HG02678 (cell line): ENCODE results near the gene AEBP1.
A peak's percentile ranks its signal among the peaks of the same experiment; 100 is the strongest.

Source experiments
- ATAC-seq: cut with Tn5 transposase; IDR thresholded peaks from one replicate; pipeline ENCODE4 v1.9.1; 2021; ENCODE audit warnings: mild to moderate bottlenecking, moderate library complexity; ENCODE audit not compliant: unreplicated experiment

Gene AEBP1

DNA sequence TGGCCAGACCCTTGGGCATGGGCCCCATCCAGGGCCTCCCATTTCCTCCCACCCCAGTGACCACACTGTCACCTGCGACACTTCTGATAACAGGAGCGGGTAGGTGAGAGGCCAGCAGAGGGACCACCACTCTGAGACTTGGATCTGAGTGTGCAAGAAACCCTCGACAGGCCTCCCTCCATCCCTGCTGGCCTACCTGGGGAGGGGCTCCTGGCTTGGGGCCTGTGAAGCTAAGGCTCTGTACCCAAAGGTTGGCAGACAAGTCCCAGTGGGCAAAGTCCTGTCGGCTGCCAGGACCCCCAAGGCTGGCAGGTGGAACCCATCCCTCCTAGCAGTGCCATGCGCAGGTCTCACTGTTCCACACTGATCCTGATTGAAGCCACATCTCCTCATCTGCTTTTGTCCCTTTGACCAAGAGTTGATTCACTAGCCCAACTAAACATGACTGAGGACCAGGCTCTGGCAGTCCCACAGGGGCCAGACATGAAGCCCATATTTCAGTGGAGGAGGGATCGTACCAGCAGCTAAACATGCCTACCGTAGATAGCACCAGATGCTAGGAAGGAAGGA is 37.6 kb upstream of the AEBP1 start:
- no peak for ATAC-seq

DNA sequence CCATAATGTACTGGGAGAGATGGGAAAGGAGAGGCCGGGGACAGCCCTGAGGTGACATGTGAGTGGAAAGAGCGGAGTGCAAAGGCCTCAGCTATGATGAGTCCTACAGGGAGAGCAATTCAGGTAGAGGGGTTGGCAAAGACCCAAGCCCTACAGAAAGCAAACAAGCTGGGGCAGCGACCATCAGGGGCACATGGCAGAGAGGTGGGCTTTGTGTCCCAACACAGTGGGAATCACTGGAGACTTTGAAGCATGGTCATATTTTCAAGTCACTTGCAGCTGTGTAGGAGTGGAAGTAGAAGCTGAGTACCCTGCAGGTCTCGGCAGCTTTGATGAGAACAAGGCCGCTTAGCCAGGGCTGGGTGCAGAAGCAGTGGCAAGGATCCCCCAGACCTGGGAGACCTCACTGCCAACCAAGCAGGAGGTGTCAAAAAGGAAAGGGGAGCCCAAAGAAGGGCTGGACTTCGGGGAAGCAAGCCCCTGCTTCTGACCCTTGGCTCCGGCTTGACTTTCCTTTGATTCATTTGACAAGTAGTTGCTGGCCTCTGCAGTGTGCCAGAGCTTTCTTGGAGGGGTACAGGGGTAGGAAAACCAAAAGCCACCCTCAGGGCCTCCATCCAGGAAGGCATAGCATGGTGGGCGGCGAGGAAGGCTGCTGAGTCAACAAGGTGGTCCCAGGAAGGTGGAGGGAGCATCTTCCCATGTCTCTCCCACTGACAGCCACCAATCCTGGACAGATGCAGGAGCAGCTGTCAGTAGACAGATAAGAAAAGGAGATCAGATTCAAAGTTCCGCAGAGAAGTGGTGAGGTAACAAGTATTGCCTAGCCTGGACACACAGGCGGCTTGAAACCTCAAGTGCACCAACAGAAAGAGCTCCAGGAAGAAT is 36.8 kb upstream of the AEBP1 start:
- ATAC-seq, result no peak

DNA sequence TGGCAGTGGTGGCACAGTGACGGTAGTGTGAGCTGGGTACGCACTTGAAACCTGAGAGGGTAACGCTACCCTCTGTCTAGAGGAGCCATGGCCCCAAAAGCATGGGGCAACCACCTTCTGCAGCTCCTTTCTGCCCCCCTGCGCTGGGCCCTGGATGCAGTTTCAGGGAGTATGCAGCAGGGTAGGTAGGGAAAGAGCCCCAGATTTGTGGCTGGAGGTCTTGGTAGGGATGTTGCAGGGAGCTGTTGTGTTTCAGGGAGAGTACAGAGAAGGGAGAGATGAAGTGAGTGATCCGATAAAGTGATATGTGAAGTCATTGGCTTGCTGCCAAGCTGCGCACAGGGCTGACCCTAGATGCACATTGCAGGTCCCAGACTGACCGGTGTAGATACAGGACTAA is 36.1 kb upstream of the AEBP1 start:
- ATAC-seq, result no peak

DNA sequence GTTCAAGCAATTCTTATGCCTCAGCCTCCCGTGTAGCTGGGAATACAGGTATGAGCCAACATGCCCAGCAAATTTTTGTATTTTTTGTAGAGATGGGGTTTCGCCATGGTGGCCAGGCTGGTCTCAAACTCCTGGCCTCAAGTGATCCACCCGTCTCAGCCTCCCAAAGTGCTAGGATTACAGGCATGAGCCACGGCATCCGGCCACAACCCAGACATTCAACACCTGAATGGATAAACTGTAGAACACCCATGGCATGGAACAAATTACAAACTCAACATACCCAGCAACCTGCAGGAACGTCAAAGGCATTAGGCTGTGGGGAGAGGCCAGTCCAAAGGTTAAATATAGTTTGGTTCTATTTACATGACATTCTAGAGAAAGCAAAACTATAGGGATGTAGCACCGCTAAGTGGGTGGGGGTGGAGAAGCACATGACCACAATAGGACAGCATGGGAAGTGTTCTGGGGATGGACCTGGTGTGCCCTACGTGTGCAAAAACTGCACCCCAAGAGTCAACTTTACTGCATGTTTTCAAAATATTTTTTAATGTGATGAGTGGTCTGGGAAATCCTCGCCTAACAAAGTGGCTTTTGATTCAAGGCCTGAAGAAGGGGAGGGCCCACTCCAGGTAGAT is 32.3 kb upstream of the AEBP1 start:
- no peak for ATAC-seq

DNA sequence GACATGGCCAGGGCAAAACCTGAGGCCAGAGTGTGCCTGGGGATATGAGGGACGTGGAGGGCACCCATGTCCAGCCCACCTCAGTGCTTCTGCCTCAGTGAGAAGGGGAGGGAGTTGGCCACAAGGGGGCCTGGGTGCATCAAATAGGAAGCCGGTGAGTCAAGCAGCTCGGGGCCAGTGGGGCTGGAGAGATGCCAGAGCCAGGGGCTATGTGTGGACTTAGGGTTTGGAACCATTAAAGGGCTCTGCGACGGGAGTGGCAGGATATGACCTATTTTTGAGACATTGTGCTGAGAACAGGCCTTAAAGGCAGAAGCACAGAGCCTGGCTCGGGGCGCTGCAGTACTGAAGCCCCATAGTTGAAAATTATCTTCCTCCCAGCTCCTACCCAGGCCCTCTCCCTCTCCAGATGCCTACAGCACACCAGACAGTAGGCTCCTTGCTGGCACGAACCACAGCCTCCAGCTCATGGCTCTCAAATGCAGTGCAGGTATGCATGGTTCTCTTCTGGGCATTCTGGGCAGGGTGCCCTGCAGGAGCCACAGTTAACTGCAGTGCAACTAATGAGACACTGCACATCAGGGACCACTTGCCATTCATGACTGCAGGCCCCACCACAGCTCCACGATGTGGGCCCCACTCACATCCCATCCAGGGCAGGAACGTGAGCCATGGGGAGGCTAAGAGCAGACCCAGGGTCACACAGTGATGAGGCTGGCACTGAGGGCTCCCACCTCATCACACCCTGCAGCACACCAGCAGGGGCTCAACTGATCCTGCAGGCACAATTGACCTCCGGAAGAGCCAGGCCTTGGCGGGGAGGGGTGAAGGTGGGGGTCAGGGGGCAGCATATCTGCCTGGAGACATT is 31.5 kb upstream of the AEBP1 start:
- no peak for ATAC-seq

GRCh38 chr7:44073664-44074348 is 30.3 kb upstream of the AEBP1 start:
- peak; percentile 53 for ATAC-seq

DNA sequence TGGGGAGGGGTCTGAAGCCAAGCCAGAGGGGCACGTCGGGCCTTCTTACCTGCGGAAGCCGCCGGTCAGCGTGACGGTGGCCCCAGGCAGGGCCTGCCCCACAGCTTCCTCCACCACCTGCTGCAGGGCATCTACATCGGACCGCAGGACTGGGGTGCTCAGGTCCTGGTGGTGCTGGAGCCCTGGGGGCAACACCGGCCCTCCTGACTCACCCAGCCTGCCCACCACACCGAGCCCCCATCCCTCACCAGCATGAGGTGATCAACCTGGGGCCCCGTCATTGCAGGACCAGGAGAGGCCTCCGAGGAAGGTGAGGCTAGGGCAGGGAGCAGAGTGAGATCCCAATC is 29.8 kb upstream of the AEBP1 start:
- ATAC-seq, result no peak

DNA sequence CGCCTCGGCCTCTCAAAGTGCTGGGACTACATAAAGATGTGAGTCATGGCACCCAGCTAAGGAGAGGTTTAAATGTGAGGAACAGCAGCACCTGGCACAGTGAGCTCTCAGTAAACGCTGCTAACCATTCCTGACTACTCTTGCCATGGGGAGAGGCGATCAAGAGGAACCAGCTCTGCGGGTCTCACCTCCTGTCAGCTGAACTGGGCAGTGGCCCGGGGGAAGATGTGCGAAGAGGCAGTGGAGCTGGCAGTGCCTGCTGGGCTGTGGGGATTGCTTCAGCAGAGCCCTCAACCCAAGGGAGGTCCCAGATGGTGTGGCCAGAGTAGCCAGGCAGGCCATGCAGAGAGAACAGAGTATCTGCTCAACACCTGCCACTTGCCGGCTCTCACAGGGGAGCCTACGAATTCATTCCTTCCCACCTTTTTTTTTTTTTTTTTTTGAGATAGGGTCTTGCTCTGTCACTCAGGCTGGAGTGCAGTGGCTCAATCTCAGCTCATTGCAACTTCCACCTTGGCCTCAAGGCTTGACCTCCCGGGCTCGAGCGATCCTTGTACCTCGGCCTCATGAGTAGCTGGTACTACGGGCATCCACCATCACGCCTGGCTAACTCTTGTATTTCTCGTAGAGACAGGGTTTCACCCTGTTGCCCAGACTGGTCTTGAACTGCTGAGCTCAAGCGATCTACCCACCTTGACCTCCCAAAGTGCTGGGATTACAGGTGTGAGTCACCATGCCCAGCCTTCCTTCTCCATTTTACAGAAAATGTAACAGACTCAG is 28.7 kb upstream of the AEBP1 start:
- ATAC-seq, result no peak

DNA sequence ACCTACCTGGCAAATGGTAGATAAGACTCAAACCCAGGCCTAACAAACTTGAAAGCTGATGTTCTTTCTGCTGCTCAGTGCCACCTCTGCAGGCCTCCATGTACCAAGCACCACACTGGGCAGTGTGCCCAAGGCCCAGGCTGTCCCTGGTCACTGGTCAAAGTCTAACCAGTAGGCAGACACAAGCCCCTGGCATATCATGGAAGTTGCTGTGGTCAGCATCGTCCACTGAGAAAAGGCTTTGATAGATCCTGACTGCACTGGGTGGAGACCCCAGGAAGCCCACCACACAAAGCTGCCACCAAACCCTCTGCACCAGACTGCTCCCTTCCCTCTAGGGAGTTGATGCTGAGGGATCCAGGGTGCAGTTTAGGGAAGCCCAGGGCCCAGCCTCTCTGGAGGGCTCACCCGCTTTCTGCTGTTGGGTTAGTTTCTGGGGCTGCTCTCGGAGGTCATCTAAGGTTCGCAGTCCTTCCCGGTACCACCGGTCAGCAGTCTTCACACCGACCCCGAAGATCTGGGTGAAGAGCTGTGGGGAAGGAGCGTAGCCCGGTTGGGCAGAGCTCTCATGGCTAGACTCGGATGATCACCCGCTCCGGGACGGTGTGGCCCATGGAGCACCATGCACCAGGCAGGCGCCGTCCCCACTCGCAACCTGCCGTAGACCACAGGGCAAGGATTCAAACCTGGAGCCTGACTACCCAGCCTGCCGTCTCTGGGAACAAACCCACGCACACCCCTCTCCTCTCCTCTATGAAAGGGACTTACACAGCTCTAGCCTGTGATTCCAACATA is 27.8 kb upstream of the AEBP1 start:
- no peak for ATAC-seq

DNA sequence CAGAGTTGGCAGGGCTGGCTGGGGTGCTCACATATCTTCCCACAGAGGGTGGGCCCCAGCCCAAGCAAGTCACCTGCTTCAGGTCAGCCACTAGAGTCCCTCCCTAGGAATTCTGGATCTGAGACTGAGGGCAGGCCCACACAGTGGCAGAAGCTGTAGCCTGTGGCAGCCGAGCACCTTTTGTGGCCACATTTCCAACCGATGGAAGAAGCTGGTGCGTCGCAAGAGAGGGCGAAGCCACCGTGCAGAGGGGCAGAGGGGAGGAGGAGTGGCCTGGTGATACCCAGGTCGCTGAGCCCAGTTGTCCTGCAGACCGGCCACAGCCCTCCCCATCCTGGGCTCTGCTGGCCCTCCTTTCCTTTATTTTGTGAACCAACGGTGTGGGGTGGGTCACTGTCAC is 27.1 kb upstream of the AEBP1 start:
- ATAC-seq, result no peak

DNA sequence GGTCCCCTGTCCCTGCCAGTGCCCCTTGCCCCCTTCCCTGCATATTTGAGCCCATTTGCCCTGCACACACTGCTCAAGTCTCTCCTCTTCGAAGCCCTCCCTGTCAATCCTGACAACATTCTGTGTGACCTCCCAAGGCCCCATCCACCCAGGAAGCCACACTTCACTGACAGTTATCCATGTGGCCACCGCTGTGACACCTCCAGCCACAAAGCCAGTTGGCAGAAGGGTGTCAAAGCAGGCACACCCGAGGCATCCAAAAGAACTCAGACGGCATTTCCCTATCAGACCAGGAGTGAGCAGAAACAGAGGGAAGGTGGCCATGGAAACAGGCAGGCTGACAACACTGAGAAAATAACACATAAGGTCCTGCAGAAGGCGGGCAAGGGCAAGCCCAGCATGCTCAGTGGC is 26.5 kb upstream of the AEBP1 start:
- no peak for ATAC-seq

DNA sequence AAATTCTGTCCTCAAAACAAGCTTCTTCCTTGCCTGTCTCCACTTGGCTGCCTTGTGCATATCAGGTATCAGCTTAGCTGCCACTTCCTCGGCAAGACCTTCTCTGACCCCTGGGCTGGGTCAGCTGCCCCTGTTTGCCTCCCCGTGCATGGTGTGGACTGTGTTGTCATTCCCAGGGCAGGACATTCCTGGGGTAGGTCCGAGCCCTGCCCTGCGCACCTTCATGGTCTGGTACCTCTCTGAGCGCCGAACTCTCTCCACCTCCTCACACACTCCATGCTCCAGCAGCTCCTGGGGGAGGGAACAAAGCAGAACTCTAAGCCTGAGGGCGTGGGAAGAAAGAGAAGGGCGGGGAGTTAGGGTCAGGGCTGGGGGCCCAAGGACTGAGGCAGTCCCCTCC is 25.6 kb upstream of the AEBP1 start:
- ATAC-seq, result no peak

DNA sequence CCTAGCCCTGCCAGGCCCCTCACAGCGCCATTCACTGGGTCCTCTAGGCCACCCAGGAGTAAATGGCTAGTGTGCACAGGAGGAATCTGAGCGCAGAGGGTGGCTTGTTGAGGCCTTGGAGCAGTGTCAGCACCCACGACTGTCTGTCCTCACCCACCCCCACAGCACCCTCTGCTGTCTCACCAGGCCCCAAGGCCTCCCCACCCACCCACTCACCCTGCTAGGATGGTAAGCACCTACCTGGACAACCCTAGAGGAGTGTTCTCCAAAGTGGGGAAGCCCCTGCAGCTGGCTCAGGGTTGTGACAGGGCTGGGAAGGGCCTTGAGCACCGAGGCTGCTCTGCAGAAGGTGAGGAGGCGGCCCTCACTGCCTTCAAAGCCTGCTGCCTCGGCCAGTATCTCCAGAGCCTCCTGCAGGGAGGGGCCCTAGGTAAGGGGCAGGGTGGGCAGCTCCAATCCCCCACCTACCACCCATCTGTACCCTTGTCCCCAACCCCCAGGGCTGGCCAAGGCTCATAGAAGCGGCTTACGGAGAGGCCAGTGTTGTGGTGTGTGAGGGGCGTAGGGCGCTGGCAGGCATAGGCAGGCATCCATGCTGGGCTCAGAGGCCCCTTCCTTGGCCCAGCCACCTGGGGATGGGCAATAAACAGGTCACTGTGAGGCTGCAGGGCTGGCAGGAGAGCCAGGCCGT is 24.7 kb upstream of the AEBP1 start:
- no peak for ATAC-seq

GRCh38 chr7:44080118-44080517 is 24.0 kb upstream of the AEBP1 start:
- ATAC-seq, result no peak

DNA sequence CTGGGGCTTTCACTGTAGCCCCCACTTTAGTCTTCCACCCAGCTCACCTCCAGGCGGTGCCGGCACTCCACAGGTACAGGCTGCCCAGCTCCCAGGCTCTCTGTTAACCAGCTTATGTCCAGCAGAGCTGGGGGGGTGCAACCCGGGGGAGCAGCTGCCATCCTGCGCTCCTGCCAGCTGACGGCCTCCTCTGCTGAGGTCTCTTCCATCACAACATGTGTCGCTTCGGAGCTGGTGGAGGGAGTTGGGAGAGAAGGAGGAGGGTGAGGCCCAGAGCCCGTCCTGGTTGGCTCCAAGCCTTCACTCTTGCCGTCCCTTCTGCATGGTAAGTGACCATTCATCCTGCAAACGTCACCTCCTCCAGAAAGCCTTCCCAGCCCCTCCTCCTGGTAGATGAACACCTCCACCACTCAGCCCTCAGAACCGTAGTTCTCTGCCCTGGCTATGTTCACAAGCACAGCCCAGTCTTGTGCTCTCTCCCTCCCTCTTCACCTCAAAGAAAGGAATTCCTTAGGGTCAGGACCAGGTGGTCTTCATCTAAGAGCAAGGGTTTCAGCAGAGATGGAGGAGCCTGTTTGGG is 23.4 kb upstream of the AEBP1 start:
- ATAC-seq, result no peak

- ATAC-seq, result no peak
Measured at GRCh38 chr7:44081266-44081748, 22.8 kb upstream of the AEBP1 start.

GRCh38 chr7:44082541-44083207 is 21.5 kb upstream of the AEBP1 start:
- ATAC-seq, result peak; percentile 91
